Ovary (tissue), 9 donors: ENCODE data around the gene RAB15. TPM values are rescaled to one million over a fixed set of nuclear protein-coding genes. Genes with fewer than 3 reads are reported as not detected.
"Not testable (repeated sequence)": the region's sequence is repeated elsewhere in the genome, so short reads cannot be mapped to it uniquely, and the experiment has no call there.

Source experiments
- DNase-seq, 5 donors: peaks; one replicate each; pipeline ENCODE4 v3.0.0-alpha.2; 2019 to 2020
- H3K27ac ChIP-seq, 2 donors: fragments of 200-600 bp; one replicate each; pipeline versions ENCODE4 v1.5.1 to v1.8.0; 2019 to 2022
- H3K27me3 ChIP-seq: fragments of 200-600 bp; one replicate; pipeline ENCODE4 v1.8.0; 2022
- H3K36me3 ChIP-seq: fragments of 200-600 bp; sonication (generic); one replicate; pipeline ENCODE4 v1.5.1; 2019
- H3K4me1 ChIP-seq: one replicate; pipeline ENCODE4 v1.8.1; 2013; ENCODE audit warnings: mild to moderate bottlenecking, moderate library complexity; ENCODE audit not compliant: insufficient read depth
- H3K4me3 ChIP-seq: fragments of 200-600 bp; sonication (generic); one replicate; pipeline ENCODE4 v1.5.1; 2017
- H3K9me3 ChIP-seq, 2 donors: fragments of 200-600 bp in 1 of 2; sonication (generic) in 1 of 2; one replicate each; pipeline versions ENCODE4 v1.5.1 to v1.8.1; 2013 to 2019; ENCODE audit warnings: mild to moderate bottlenecking in 1 of 2, moderate library complexity in 1 of 2
- EP300 ChIP-seq: sonication (generic); formaldehyde crosslinking; IDR thresholded peaks from one replicate; pipeline ENCODE4 v1.6.1; 2017; ENCODE audit warnings: antibody characterized with exemption
- POLR2A ChIP-seq: fragments of 450-650 bp; IDR thresholded peaks from one replicate; pipeline ENCODE4 v1.6.1; 2017; ENCODE audit warnings: antibody characterized with exemption, mild to moderate bottlenecking, moderate library complexity
- WGBS, 3 donors: extraction: QIAGEN DNeasy Blood & Tissue Kit in 1 of 3; methylation state at CpG; one replicate each; pipeline versions ENCODE4 v1.1.5 to v1.1.7; 2013 to 2017; 5-methylcytosine and 5-hydroxymethylcytosine counted together
- intact Hi-C, 4 donors: fragments of 100-400 bp; cut with DNase I; formaldehyde crosslinking; loops; one replicate each; pipeline versions ENCODE4 v1.11.0 to v1.15.1; 2022 to 2023
- polyA plus RNA-seq, 2 donors: library from polyadenylated mRNA; stranded (reverse); fragments of 200-250 nt in 1 of 2; fragments of 350-450 nt in 1 of 2; fragmentation: Illumina TruSeq in 1 of 2; extraction: RNeasy Lipid Tissue Mini Kit (QIAGEN cat#74804) in 1 of 2; gene quantifications; one replicate each; pipeline ENCODE4 v1.2.3, GENCODE V29; 2013 to 2014
- total RNA-seq, 7 donors: library from RNA; depleted of rRNA in 2 of 7; stranded (reverse); fragments of >200 nt in 2 of 7; fragmentation: NEBNext Ultra II Directional in 3 of 7; extraction: Animal tissue kit (Norgen Biotek cat#: 25700) in 3 of 7; gene quantifications; one replicate each; pipeline versions ENCODE4 v1.1.0 to v1.2.4, GENCODE V29; 2016 to 2023
- TF ChIP-seq, protein P1 (sequence below), 3 donors: fragments of 450-650 bp in 2 of 3; fragments of 200-600 bp in 1 of 3; IDR thresholded peaks; one replicate each; pipeline versions ENCODE4 v1.5.1 to v1.8.0; 2016 to 2022; ENCODE audit warnings: antibody characterized with exemption in 3 of 3, mild to moderate bottlenecking in 1 of 3
- donor health status: DM: no; HTN: no; CAD: no; lungs with moderate emphysema.
- donor health status: DM: no; HTN: no; CAD: no.
- donor health status: Bipolar disorder and iron deficiency.
- donor health status: DM: yes; HTN: yes; CAD: no.
- donor health status: DM: no; HTN: no; CAD: no.
- donor health status: DM: yes; HTN: yes; CAD: no.

The RAB15 gene
- total and polyA plus RNA-seq, 9 donors = 0.83 to 5.7 (median 2.5) TPM

- intact Hi-C loops = no loop called here
- 93 to 97% (median 96%) methylated on average over 2 of the region's 2 CpGs for WGBS, 3 donors
- Histone ChIP-seq H3K9me3 (no peaks in the 10 kb centered on the region), H3K36me3 (no peaks in the 10 kb centered on the region), H3K4me1 (peaks cover 8% of the 10 kb centered on the region), H3K27ac (no peak overlapping the region), H3K27me3 (no peaks in the 10 kb centered on the region), H3K4me3 (no peak overlapping the region)
- no peak for DNase-seq
- TF ChIP-seq, protein P1, sequence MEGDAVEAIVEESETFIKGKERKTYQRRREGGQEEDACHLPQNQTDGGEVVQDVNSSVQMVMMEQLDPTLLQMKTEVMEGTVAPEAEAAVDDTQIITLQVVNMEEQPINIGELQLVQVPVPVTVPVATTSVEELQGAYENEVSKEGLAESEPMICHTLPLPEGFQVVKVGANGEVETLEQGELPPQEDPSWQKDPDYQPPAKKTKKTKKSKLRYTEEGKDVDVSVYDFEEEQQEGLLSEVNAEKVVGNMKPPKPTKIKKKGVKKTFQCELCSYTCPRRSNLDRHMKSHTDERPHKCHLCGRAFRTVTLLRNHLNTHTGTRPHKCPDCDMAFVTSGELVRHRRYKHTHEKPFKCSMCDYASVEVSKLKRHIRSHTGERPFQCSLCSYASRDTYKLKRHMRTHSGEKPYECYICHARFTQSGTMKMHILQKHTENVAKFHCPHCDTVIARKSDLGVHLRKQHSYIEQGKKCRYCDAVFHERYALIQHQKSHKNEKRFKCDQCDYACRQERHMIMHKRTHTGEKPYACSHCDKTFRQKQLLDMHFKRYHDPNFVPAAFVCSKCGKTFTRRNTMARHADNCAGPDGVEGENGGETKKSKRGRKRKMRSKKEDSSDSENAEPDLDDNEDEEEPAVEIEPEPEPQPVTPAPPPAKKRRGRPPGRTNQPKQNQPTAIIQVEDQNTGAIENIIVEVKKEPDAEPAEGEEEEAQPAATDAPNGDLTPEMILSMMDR (IDR thresholded peaks at IDR 0.05) = no peak
- no peak for TF ChIP-seq EP300
- TF ChIP-seq POLR2A = no peak
Observed at GRCh38 chr14:64915797-64916196, 56.3 kb downstream of the RAB15 start.

- Histone ChIP-seq H3K27ac (no peak overlapping the region), H3K27me3 (no peaks in the 10 kb centered on the region), H3K9me3 (no peaks in the 10 kb centered on the region), H3K4me1 (peaks cover 8% of the 10 kb centered on the region), H3K4me3 (peak overlapping the region; percentile 83), H3K36me3 (no peaks in the 10 kb centered on the region)
- intact Hi-C loops = no loop called here
- no peak for DNase-seq
- no peak for TF ChIP-seq POLR2A
- TF ChIP-seq, protein P1 (IDR thresholded peaks at IDR 0.05) = no peak
- TF ChIP-seq EP300 = no peak
- 12 to 21% (median 18%) methylated on average over 4 of the region's 4 CpGs for WGBS, 3 donors
Observed at GRCh38 chr14:64915029-64915424, 57.1 kb downstream of the RAB15 start.

- peak within 1 kb of the TSS; percentile 62 to 75 for H3K27ac ChIP-seq
- TF ChIP-seq EP300 (peak; percentile 15), POLR2A (peak; percentile 87)
- TF ChIP-seq, protein P1 (IDR thresholded peaks at IDR 0.05) = no peak
- intact Hi-C loops = no loop called here
- peak; percentile 97 to 98 (median 98) for DNase-seq
- no peaks in the 10 kb centered on the region for H3K9me3 ChIP-seq
- no peaks in the 10 kb centered on the region for H3K36me3 ChIP-seq
- peak within 1 kb of the TSS; percentile 83 for H3K4me3 ChIP-seq
- 0% methylated on average over 42 to 49 of the region's 49 CpGs for WGBS, 3 donors
- no peaks in the 10 kb centered on the region for H3K27me3 ChIP-seq
- peaks cover 8% of the 10 kb centered on the region for H3K4me1 ChIP-seq
Observed at GRCh38 chr14:64914237-64915028, 57.7 kb downstream of the RAB15 start, which contains the start of gene CHURC1. Gene CHURC1, plus strand, starts transcription at chr14:64914455. Its CDS starts 41 bp downstream, at chr14:64914496.

GRCh38 chr14:64913477-64913876, 58.7 kb downstream of the RAB15 start:
- not testable (repeated sequence) for H3K27ac ChIP-seq

DNA sequence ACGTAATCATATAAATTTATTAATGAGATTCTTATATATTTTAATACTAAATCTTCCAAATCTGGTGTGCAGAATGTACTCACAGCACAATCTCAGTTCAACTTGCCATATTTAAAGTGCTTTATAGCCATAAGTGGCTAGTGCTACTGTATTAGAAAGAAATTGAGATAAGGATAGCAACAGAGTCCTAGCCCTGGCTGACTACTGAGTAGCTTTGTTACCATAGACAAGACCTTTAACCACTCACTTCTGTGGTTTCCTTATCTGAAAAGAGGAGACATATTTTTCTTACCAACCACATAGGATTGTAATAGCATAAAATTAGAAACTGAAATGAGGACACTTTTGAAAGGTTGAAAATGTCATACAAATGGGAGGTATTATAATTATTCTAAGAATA, 59.9 kb downstream of the RAB15 start:
- intact Hi-C loops = no loop called here
- 0 to 87% (median 0%) methylated on average over 1 of the region's 1 CpG for WGBS, 3 donors
- no peak for DNase-seq
- no peaks in the 10 kb centered on the region for H3K27me3 ChIP-seq
- TF ChIP-seq, protein P1 (IDR thresholded peaks at IDR 0.05) = no peak
- H3K36me3 ChIP-seq = no peaks in the 10 kb centered on the region
- no peaks in the 10 kb centered on the region for H3K9me3 ChIP-seq
- H3K4me3 ChIP-seq = no peak overlapping the region
- no peak overlapping the region for H3K27ac ChIP-seq
- H3K4me1 ChIP-seq = peaks cover 7% of the 10 kb centered on the region

More at GRCh38 chr14:64913477-64913876, 58.7 kb downstream of the RAB15 start:
- DNase-seq, H3K9me3 ChIP-seq, H3K4me1 ChIP-seq, H3K36me3 ChIP-seq, intact Hi-C loops, H3K27me3 ChIP-seq: not testable (repeated sequence)
- 28 to 74% (median 63%) methylated on average over 4 to 5 of the region's 5 CpGs for WGBS, 3 donors
- H3K4me3 ChIP-seq = peak overlapping the region; percentile 83
